ENCODE results near the gene CIAO1. TPM values are rescaled to one million over a fixed set of nuclear protein-coding genes. Genes with fewer than 3 reads are reported as not detected.

CIAO1 gene
- total RNA-seq, 1 experiment from 2014 or later = 85.3 TPM

GRCh38 chr2:96265349-96265839 lies 631 bp upstream of the CIAO1 start:
- peaks cover 43% of the 10 kb centered on the region for H3K36me3 ChIP-seq (ENCODE audit: low read depth)
- H3F3A ChIP-seq (ENCODE audit: insufficient read depth, low read depth) = peaks cover 40% of the 10 kb centered on the region
- TF ChIP-seq CTCF (conservative IDR thresholded peaks at IDR 0.05) = no peak
- no peak for TF ChIP-seq EZH2 (IDR thresholded peaks at IDR 0.05; ENCODE audit: low read depth)
- CTCF ChIA-PET = interaction anchor here (0.5 kb wide), 1 partner anchor 70 kb away, joined by 7 read pairs; no protein-coding TSS in a partner anchor
- DNase-seq = peak in 1 of 2 experiments; percentile 56
- peak overlapping the region; percentile 92 for H3K4me3 ChIP-seq
- no peaks in the 10 kb centered on the region for H3K9me3 ChIP-seq (ENCODE audit: insufficient read depth, low read depth)
- POLR2A ChIA-PET (ENCODE audit: unreplicated experiment) = no interaction called here
- H3K9me2 ChIP-seq (ENCODE audit: insufficient read depth) = no peaks in the 10 kb centered on the region
- peak overlapping the region; percentile 93 for H2AFZ ChIP-seq
- no peaks in the 10 kb centered on the region for H3K27me3 ChIP-seq (ENCODE audit: insufficient read depth, low read depth)
- H3K4me2 ChIP-seq = peak overlapping the region; percentile 97
- H3K4me1 ChIP-seq (replicated peaks; ENCODE audit: insufficient read depth) = peaks cover 48% of the 10 kb centered on the region
- intact Hi-C loops (cut with micrococcal nuclease; ENCODE audit: unreplicated experiment) = loop anchor here (5.0 kb wide), 1 partner anchor 72 kb away; the partner anchor contains the start of gene NCAPH
- no TSS peak for BruUV-seq (replicated peaks)
- H3K27ac ChIP-seq = no peak overlapping the region
- H3K79me2 ChIP-seq (ENCODE audit: low read depth) = peaks cover 74% of the 10 kb centered on the region
- peaks cover 50% of the 10 kb centered on the region for H4K20me1 ChIP-seq (ENCODE audit: insufficient read depth)

- peak in 1 of 2 experiments; percentile 39 for DNase-seq
- Histone ChIP-seq H3K4me1 (replicated peaks; ENCODE audit: insufficient read depth) (peaks cover 28% of the 10 kb centered on the region), H3K9me3 (ENCODE audit: insufficient read depth, low read depth) (no peaks in the 10 kb centered on the region), H2AFZ (no peak overlapping the region), H3F3A (ENCODE audit: insufficient read depth, low read depth) (peaks cover 38% of the 10 kb centered on the region), H3K4me3 (peak overlapping the region; percentile 92), H3K4me2 (peak overlapping the region; percentile 79), H3K9me2 (ENCODE audit: insufficient read depth) (no peaks in the 10 kb centered on the region), H3K27me3 (ENCODE audit: insufficient read depth, low read depth) (no peaks in the 10 kb centered on the region), H3K79me2 (ENCODE audit: low read depth) (peaks cover 63% of the 10 kb centered on the region), H3K36me3 (ENCODE audit: low read depth) (peaks cover 45% of the 10 kb centered on the region), H3K27ac (no peak overlapping the region), H4K20me1 (ENCODE audit: insufficient read depth) (peaks cover 38% of the 10 kb centered on the region)
- TF ChIP-seq EZH2 (IDR thresholded peaks at IDR 0.05; ENCODE audit: low read depth) (no peak), CTCF (conservative IDR thresholded peaks at IDR 0.05) (peak; percentile 67)
- ChIA-PET POLR2A (ENCODE audit: unreplicated experiment) (interaction anchor here (0.6 kb wide), 1 partner anchor 922 kb away, joined by 8 read pairs; no protein-coding TSS in a partner anchor), CTCF (interaction anchor here (0.6 to 1.1 kb wide), 3 partner anchors 101 to 368 kb away, joined by 7 to 12 read pairs (median 10); no protein-coding TSS in a partner anchor)
- intact Hi-C loops (cut with micrococcal nuclease; ENCODE audit: unreplicated experiment) = loop anchor here (2.0 to 5.0 kb wide), 2 partner anchors 70 to 241 kb away; partner anchors contain the start of gene NCAPH
- BruUV-seq (replicated peaks) = no TSS peak
Measured at GRCh38 chr2:96267159-96267971, 1.3 kb downstream of the CIAO1 start.

GRCh38 chr2:96271995-96272394 lies 6.0 kb downstream of the CIAO1 start:
- Histone ChIP-seq H2AFZ (no peak overlapping the region), H3K4me2 (no peak overlapping the region), H3K9me3 (ENCODE audit: insufficient read depth, low read depth) (no peaks in the 10 kb centered on the region), H3F3A (ENCODE audit: insufficient read depth, low read depth) (peaks cover 67% of the 10 kb centered on the region), H3K79me2 (ENCODE audit: low read depth) (peaks cover 20% of the 10 kb centered on the region), H3K36me3 (ENCODE audit: low read depth) (peaks cover 62% of the 10 kb centered on the region), H3K27me3 (ENCODE audit: insufficient read depth, low read depth) (no peaks in the 10 kb centered on the region), H3K27ac (no peak overlapping the region), H3K4me1 (replicated peaks; ENCODE audit: insufficient read depth) (peaks cover 7% of the 10 kb centered on the region), H3K4me3 (no peak overlapping the region), H4K20me1 (ENCODE audit: insufficient read depth) (peaks cover 23% of the 10 kb centered on the region), H3K9me2 (ENCODE audit: insufficient read depth) (no peaks in the 10 kb centered on the region)
- DNase-seq = no peak
- TF ChIP-seq CTCF (conservative IDR thresholded peaks at IDR 0.05) (no peak), EZH2 (IDR thresholded peaks at IDR 0.05; ENCODE audit: low read depth) (no peak)
- ChIA-PET POLR2A (ENCODE audit: unreplicated experiment) (interaction anchor here (0.8 kb wide), 1 partner anchor 64 kb away, joined by 3 read pairs; the partner anchor contains the start of gene NCAPH), CTCF (no interaction called here)
- intact Hi-C loops (cut with micrococcal nuclease; ENCODE audit: unreplicated experiment) = no loop called here
- BruUV-seq (replicated peaks) = TSS peak; percentile 1

Measured in PC-9 (cell line).